Esophagus squamous epithelium (tissue), 4 donors: ENCODE data around the gene BDKRB2.

ENCODE experiments used
- POLR2A ChIP-seq, 4 donors: fragments of 450-650 bp; IDR thresholded peaks; one replicate each; pipeline ENCODE4 v1.6.1; 2017; ENCODE audit warnings: antibody characterized with exemption in 4 of 4, mild to moderate bottlenecking in 4 of 4, moderate library complexity in 3 of 4
- TF ChIP-seq, protein P1 (sequence below), 6 experiments: fragments of 450-650 bp in 4 of 6; fragments of 200-600 bp in 2 of 6; sonication (generic) in 2 of 6; IDR thresholded peaks; one replicate each; pipeline ENCODE4 v1.5.1; 2016 to 2019; ENCODE audit warnings: antibody characterized with exemption in 6 of 6, mild to moderate bottlenecking in 4 of 6, moderate library complexity in 4 of 6

DNA sequence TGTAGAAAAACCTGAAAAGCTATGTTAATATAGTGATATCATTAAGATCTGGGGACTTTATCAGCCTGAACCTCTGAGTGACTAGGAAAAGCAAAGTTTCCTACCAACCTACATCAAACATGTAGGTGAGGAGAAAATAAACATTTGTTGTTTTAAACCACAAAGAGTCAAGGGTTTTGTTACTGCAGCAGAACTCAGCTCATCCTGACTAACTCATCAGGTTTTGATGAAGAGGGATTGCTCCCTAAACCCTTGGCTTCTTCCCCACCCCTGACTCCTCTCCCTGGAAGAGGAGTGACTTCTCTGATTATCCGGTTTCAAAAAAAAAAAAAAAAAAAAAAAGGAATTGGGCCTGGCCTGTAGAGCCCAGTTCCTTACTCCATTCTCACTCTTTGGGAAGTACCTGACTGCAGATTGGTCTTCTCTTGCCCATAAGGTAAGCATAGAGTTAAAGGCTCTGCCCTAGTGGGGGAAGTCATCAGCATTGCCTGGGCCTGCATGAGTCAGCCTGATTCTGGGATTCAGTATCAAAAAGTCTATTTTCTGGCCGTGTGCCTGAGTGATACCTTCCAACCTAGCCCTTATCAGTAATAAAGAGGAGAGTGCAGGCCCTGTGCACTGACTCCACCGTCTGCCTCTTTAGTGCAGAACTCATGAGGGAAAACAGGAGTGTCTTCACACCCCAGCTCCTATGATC lies 68.3 kb downstream of the BDKRB2 start:
- TF ChIP-seq, protein P1, sequence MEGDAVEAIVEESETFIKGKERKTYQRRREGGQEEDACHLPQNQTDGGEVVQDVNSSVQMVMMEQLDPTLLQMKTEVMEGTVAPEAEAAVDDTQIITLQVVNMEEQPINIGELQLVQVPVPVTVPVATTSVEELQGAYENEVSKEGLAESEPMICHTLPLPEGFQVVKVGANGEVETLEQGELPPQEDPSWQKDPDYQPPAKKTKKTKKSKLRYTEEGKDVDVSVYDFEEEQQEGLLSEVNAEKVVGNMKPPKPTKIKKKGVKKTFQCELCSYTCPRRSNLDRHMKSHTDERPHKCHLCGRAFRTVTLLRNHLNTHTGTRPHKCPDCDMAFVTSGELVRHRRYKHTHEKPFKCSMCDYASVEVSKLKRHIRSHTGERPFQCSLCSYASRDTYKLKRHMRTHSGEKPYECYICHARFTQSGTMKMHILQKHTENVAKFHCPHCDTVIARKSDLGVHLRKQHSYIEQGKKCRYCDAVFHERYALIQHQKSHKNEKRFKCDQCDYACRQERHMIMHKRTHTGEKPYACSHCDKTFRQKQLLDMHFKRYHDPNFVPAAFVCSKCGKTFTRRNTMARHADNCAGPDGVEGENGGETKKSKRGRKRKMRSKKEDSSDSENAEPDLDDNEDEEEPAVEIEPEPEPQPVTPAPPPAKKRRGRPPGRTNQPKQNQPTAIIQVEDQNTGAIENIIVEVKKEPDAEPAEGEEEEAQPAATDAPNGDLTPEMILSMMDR (IDR thresholded peaks at IDR 0.05), result peak in 1 of 6 experiments; percentile 8
- no peak for TF ChIP-seq POLR2A (IDR thresholded peaks at IDR 0.05)
